PC-3 (cell line): Measurements from ENCODE around the gene GP9. TPM values are rescaled to one million over a fixed set of nuclear protein-coding genes. Genes with fewer than 3 reads are reported as not detected.

Source experiments
- ATAC-seq: fragments of 200-7000 bp; cut with Tn5 transposase; 2 replicates; pipeline ENCODE4 v1.9.1; 2020; ENCODE audit warnings: mild to moderate bottlenecking, moderate library complexity
- BruUV-seq: library from RNA; stranded (reverse); fragments of 400-500 nt; replicated peaks from 2 replicates; lab custom pipeline; 2021; lab: Mats Ljungman, UMichigan
- CTCF ChIA-PET: fragments of 300-600 bp; sonication (Branson Sonifier 250); formaldehyde crosslinking; loops from one replicate; lab custom pipeline; 2022; ENCODE audit warnings: antibody characterized with exemption; lab: Charles Lee
- POLR2A ChIA-PET: fragments of 300-600 bp; sonication (Branson Sonifier 250); formaldehyde crosslinking; loops from one replicate; lab custom pipeline; 2022; ENCODE audit warnings: antibody characterized with exemption; ENCODE audit not compliant: unreplicated experiment; lab: Charles Lee
- DNase-seq: peaks from one replicate; pipeline ENCODE4 v3.0.0-alpha.2; 2015
- H2AFZ ChIP-seq: fragments of 300-600 bp; sonication (generic); 2 replicates; pipeline ENCODE4 v1.6.0; 2016; ENCODE audit warnings: antibody characterized with exemption, low read length
- H3F3A ChIP-seq: fragments of 300-600 bp; sonication (generic); one replicate; pipeline ENCODE4 v1.6.0; 2017; ENCODE audit warnings: antibody characterized with exemption, low read length, control low read depth, mild to moderate bottlenecking; ENCODE audit not compliant: unreplicated experiment
- H3K27ac ChIP-seq: fragments of 300-600 bp; sonication (generic); 2 replicates; pipeline ENCODE4 v1.5.1; 2016; ENCODE audit warnings: mild to moderate bottlenecking, low read length
- H3K27me3 ChIP-seq: fragments of 300-600 bp; sonication (generic); 2 replicates; pipeline ENCODE4 v1.6.1; 2016; ENCODE audit warnings: low read length, mixed read lengths
- H3K36me3 ChIP-seq: fragments of 300-600 bp; sonication (generic); 2 replicates; pipeline ENCODE4 v1.6.1; 2016; ENCODE audit warnings: low read depth, mixed run types, low read length, mixed read lengths
- H3K4me1 ChIP-seq: fragments of 300-600 bp; sonication (generic); 2 replicates; pipeline ENCODE4 v1.5.1; 2016; ENCODE audit warnings: low read length; ENCODE audit not compliant: insufficient read depth
- H3K4me2 ChIP-seq: fragments of 300-600 bp; sonication (generic); 2 replicates; pipeline ENCODE4 v1.6.0; 2016; ENCODE audit warnings: low read length
- H3K4me3 ChIP-seq: fragments of 300-600 bp; sonication (generic); 2 replicates; pipeline ENCODE4 v1.5.1; 2016; ENCODE audit warnings: mild to moderate bottlenecking, low read length, mixed read lengths
- H3K79me2 ChIP-seq: fragments of 300-600 bp; sonication (generic); 2 replicates; pipeline ENCODE4 v1.6.1; 2017; ENCODE audit warnings: low read length, mixed read lengths
- H3K9ac ChIP-seq: fragments of 300-600 bp; sonication (generic); 2 replicates; pipeline ENCODE4 v1.6.0; 2016; ENCODE audit warnings: mild to moderate bottlenecking, low read length
- H3K9me2 ChIP-seq: fragments of 300-600 bp; sonication (generic); replicated peaks from 2 replicates; pipeline ENCODE4 v1.6.1; 2016; ENCODE audit warnings: mixed run types, low read length, mixed read lengths
- H3K9me3 ChIP-seq: fragments of 300-600 bp; sonication (generic); 2 replicates; pipeline ENCODE4 v1.6.1; 2016; ENCODE audit warnings: low read length, mixed read lengths
- H4K20me1 ChIP-seq: fragments of 300-600 bp; sonication (generic); 2 replicates; pipeline ENCODE4 v1.6.1; 2016; ENCODE audit warnings: low read length, mixed read lengths
- CTCF ChIP-seq: fragments of 300-600 bp; sonication (generic); conservative IDR thresholded peaks from 2 replicates; pipeline ENCODE4 v1.5.1; 2017; ENCODE audit warnings: antibody characterized with exemption, low read depth, mild to moderate bottlenecking, low read length
- EZH2 ChIP-seq: fragments of 300-600 bp; sonication (generic); IDR thresholded peaks from one replicate; pipeline ENCODE4 v1.6.1; 2017; ENCODE audit warnings: antibody characterized with exemption, mild to moderate bottlenecking, low read length; ENCODE audit not compliant: unreplicated experiment
- EZH2phosphoT487 ChIP-seq: fragments of 300-600 bp; sonication (generic); IDR thresholded peaks from 2 replicates; pipeline ENCODE4 v1.6.1; 2018; ENCODE audit warnings: mild to moderate bottlenecking, antibody characterized with exemption, low read length, borderline replicate concordance
- intact Hi-C: fragments of 100-400 bp; cut with micrococcal nuclease; formaldehyde crosslinking; loops from 2 replicates; pipeline ENCODE4 v1.9.0; 2023
- total RNA-seq: library from RNA; depleted of rRNA; stranded (reverse); fragments of >200 nt; gene quantifications from 2 replicates; pipeline ENCODE4 v1.2.3, GENCODE V29; 2014

The GP9 gene
- total RNA-seq, 1 experiment from 2014 or later: not detected

GRCh38 chr3:129054605-129055104, 5.9 kb upstream of the GP9 start:
- Histone ChIP-seq H3K9ac (no peak overlapping the region), H3K27me3 (no peaks in the 10 kb centered on the region), H3K36me3 (no peaks in the 10 kb centered on the region), H2AFZ (no peak overlapping the region), H3K4me1 (no peaks in the 10 kb centered on the region), H3K4me2 (no peak overlapping the region), H3F3A (no peaks in the 10 kb centered on the region), H3K9me2 (no peaks in the 10 kb centered on the region), H3K27ac (no peak overlapping the region), H3K4me3 (no peak overlapping the region), H3K79me2 (no peaks in the 10 kb centered on the region), H3K9me3 (no peaks in the 10 kb centered on the region), H4K20me1 (no peaks in the 10 kb centered on the region)
- no TSS peak for BruUV-seq
- DNase-seq: no peak
- no peak for ATAC-seq
- intact Hi-C loops: no loop called here
- CTCF ChIA-PET: no interaction called here
- TF ChIP-seq EZH2 (no peak), EZH2phosphoT487 (no peak), CTCF (no peak)
- POLR2A ChIA-PET: no interaction called here

- no peak for TF ChIP-seq EZH2
- TF ChIP-seq EZH2phosphoT487: no peak
- TF ChIP-seq CTCF: no peak
- POLR2A ChIA-PET: no interaction called here
- H3F3A ChIP-seq: no peaks in the 10 kb centered on the region
- H3K27me3 ChIP-seq: no peaks in the 10 kb centered on the region
- no peaks in the 10 kb centered on the region for H3K4me1 ChIP-seq
- no peak for ATAC-seq
- no peak overlapping the region for H3K27ac ChIP-seq
- no peaks in the 10 kb centered on the region for H3K9me3 ChIP-seq
- H3K36me3 ChIP-seq: no peaks in the 10 kb centered on the region
- no peak overlapping the region for H2AFZ ChIP-seq
- BruUV-seq: no TSS peak
- intact Hi-C loops: no loop called here
- H3K9me2 ChIP-seq: no peaks in the 10 kb centered on the region
- no peak overlapping the region for H3K9ac ChIP-seq
- no peak overlapping the region for H3K4me3 ChIP-seq
- no peaks in the 10 kb centered on the region for H4K20me1 ChIP-seq
- CTCF ChIA-PET: no interaction called here
- no peak for DNase-seq
- H3K4me2 ChIP-seq: no peak overlapping the region
- H3K79me2 ChIP-seq: no peaks in the 10 kb centered on the region
Observed at GRCh38 chr3:129056451-129057173, 4.0 kb upstream of the GP9 start.

GRCh38 chr3:129057249-129057648, 3.3 kb upstream of the GP9 start:
- H4K20me1 ChIP-seq: no peaks in the 10 kb centered on the region
- no peaks in the 10 kb centered on the region for H3K4me1 ChIP-seq
- no peak overlapping the region for H3K4me3 ChIP-seq
- no peak overlapping the region for H2AFZ ChIP-seq
- BruUV-seq: no TSS peak
- no peak overlapping the region for H3K9ac ChIP-seq
- no peaks in the 10 kb centered on the region for H3F3A ChIP-seq
- intact Hi-C loops: no loop called here
- ChIA-PET POLR2A (no interaction called here), CTCF (no interaction called here)
- DNase-seq (no peak), ATAC-seq (no peak)
- H3K27ac ChIP-seq: no peak overlapping the region
- H3K9me2 ChIP-seq: no peaks in the 10 kb centered on the region
- H3K9me3 ChIP-seq: no peaks in the 10 kb centered on the region
- no peak overlapping the region for H3K4me2 ChIP-seq
- H3K79me2 ChIP-seq: no peaks in the 10 kb centered on the region
- H3K27me3 ChIP-seq: no peaks in the 10 kb centered on the region
- H3K36me3 ChIP-seq: no peaks in the 10 kb centered on the region
- no peak for TF ChIP-seq EZH2phosphoT487
- TF ChIP-seq CTCF: no peak
- TF ChIP-seq EZH2: no peak
